Stimulated activated CD8-positive, alpha-beta memory T cell treated with anti-CD3 and anti-CD28 coated beads, Interleukin-12 subunit alpha, Interleukin-12 subunit beta, amount 100 ng/mL, for 4 hours (primary cell): ENCODE results near the gene PIP4K2A.
A peak's percentile ranks its signal among the peaks of the same experiment; 100 is the strongest.
"Not testable (repeated sequence)": the region's sequence is repeated elsewhere in the genome, so short reads cannot be mapped to it uniquely, and the experiment has no call there.

Source experiments
- DNase-seq: peaks from one replicate; pipeline ENCODE4 v3.0.0-alpha.2; 2020; ENCODE audit warnings: low read depth

The PIP4K2A gene

GRCh38 chr10:22692119-22692518 lies 22.3 kb downstream of the PIP4K2A start:
- DNase-seq, result not testable (repeated sequence)

- no peak for DNase-seq
These were observed 23.6 kb downstream of the PIP4K2A start for GRCh38 chr10:22690614-22691431.

- DNase-seq, result no peak
These were observed 24.2 kb downstream of the PIP4K2A start for GRCh38 chr10:22690158-22690557.

GRCh38 chr10:22686347-22686746 lies 28.0 kb downstream of the PIP4K2A start:
- no peak for DNase-seq

- no peak for DNase-seq
These were observed 28.5 kb downstream of the PIP4K2A start for GRCh38 chr10:22685926-22686325.

GRCh38 chr10:22684699-22685098 lies 29.7 kb downstream of the PIP4K2A start:
- no peak for DNase-seq

GRCh38 chr10:22683140-22683389 lies 31.3 kb downstream of the PIP4K2A start:
- no peak for DNase-seq

- DNase-seq, result peak; percentile 30
These were observed 31.9 kb downstream of the PIP4K2A start for GRCh38 chr10:22682237-22683139.

GRCh38 chr10:22681783-22682183 lies 32.6 kb downstream of the PIP4K2A start:
- DNase-seq, result no peak

- DNase-seq, result no peak
These were observed 33.1 kb downstream of the PIP4K2A start for GRCh38 chr10:22681301-22681700.

- no peak for DNase-seq
These were observed 34.8 kb downstream of the PIP4K2A start for GRCh38 chr10:22679608-22680007.

- DNase-seq, result no peak
These were observed 37.0 kb downstream of the PIP4K2A start for GRCh38 chr10:22677333-22677732.

- DNase-seq, result no peak
These were observed 37.9 kb downstream of the PIP4K2A start for GRCh38 chr10:22676435-22676834.

- DNase-seq, result no peak
These were observed 39.8 kb downstream of the PIP4K2A start for GRCh38 chr10:22674573-22674930.

GRCh38 chr10:22673785-22674572 lies 40.4 kb downstream of the PIP4K2A start:
- DNase-seq, result no peak

- DNase-seq, result no peak
These were observed 41.3 kb downstream of the PIP4K2A start for GRCh38 chr10:22673091-22673392.

- no peak for DNase-seq
These were observed 41.9 kb downstream of the PIP4K2A start for GRCh38 chr10:22672319-22673090.

GRCh38 chr10:22670788-22671187 lies 43.6 kb downstream of the PIP4K2A start:
- no peak for DNase-seq

GRCh38 chr10:22669163-22669711 lies 45.1 kb downstream of the PIP4K2A start:
- no peak for DNase-seq

- DNase-seq, result no peak
These were observed 47.3 kb downstream of the PIP4K2A start for GRCh38 chr10:22667093-22667480.

GRCh38 chr10:22666287-22667092 lies 47.9 kb downstream of the PIP4K2A start:
- no peak for DNase-seq
